ENCODE data around the gene CCSER1.
A peak's percentile ranks its signal among the peaks of the same experiment; 100 is the strongest.
"Not testable (repeated sequence)": the region's sequence is repeated elsewhere in the genome, so short reads cannot be mapped to it uniquely, and the experiment has no call there.

The CCSER1 gene

DNA sequence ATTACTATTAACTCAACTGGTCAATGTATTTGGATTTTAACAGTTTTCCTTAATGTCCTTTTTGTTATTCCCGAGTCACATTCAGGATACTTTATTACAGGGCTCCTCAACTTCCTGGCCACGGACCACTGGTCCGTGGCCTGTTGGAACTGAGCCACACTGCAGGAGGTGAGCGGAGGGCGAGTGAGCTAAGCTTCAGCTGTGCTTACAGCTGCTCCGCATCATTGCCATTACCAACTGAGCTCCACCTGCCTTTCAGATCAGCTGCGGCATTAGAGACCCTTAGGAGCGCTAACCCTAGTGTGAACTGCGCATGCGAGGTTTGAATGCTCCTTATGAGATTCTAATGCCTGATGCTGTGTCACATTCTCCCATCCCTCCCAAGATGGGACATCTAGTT is 591.7 kb downstream of the CCSER1 start:
- no peak for DNase-seq

DNA sequence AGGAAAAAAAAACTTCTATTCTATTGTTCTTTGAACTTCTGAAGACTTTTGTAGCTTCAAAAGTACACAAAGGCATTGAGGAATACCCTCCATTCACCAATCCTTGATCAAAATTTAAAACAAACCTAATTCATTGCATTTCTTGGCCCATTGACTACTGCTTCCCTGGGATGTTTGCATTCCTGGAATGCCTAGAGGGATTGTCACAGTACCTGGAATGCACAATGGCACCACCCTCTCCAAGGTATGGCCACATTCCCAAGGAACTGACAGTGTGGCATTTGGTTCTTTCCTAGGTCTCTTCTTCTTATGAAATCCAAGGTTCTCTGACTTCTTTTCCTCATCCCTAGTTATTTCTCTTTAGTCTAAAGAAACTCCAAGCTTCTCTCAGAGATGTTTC is 600.7 kb downstream of the CCSER1 start:
- no peak for DNase-seq

DNA sequence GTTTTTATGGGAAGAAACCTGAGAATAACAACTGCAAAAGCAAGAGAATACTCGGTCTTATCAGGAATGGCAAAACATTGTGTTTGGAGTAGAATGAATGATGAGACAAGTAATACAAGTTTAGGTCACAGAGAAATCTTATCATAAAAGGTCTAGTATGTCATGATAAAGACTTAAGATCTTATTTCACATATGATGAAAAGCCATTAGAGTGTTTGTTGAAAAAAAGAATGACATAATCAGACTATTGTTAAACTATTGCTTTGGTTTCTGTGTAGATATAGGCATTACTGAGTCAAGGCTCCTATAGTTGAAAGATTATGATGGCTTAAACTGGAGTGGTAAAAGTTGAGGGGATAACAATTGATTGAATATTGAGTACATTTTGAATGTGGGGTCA is 603.6 kb downstream of the CCSER1 start:
- DNase-seq, result no peak

DNA sequence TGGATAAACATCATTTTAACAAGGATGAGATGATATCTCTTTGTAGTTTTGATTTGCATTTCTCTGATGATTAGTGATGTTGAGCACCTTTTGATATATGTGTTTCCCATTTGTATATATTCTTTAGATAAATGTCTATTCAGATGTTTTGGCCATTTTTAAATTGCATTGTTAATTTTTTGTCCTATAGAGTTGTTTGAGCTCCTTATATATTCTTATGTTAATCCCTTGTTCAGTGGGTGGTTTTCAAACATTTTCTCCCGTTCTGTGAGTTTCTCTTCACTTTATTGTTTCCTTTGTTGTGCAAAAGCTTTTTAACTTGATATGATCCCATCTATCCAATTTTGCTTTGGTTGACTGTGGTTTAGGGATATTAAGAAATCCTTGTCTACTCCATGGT is 606.0 kb downstream of the CCSER1 start:
- no peak for DNase-seq

DNA sequence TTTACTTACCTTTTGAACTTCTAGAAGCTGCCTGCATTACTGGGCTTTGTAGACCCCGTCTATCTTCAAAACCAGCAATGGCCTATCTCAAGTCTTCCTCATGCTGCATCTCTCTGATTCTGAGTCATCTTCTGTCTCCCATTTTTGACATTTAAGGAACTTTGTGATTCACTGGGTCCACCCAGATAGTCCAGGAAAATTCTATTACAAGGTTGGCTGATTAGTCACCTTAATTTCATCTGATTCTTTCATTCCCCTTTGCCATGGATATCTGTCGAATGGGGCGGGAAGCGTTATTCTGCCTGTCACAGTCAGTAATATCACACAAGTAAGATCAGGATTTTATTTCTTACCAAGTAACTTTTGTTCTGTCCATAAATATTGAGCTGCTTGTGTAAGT is 618.0 kb downstream of the CCSER1 start:
- no peak for DNase-seq

DNA sequence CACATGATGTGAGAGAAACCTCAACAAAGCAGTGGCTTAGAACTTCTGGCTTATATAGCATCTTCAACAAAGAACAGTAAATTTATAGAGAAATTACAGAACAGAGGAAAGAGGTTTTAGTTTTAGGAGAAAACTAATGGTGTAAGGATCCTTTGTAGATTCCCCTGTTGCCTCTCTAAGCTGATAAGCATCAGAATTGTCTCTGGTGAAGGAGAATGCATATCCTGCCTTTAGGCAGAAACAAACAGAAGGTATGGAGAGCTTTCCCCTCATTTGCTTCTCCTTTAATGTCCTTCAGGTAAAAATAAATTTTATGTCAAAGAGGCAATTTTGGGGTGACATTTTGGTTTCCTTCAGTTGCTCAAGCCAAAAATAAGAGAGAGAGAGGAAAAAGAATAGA is 625.9 kb downstream of the CCSER1 start:
- no peak for DNase-seq

DNA sequence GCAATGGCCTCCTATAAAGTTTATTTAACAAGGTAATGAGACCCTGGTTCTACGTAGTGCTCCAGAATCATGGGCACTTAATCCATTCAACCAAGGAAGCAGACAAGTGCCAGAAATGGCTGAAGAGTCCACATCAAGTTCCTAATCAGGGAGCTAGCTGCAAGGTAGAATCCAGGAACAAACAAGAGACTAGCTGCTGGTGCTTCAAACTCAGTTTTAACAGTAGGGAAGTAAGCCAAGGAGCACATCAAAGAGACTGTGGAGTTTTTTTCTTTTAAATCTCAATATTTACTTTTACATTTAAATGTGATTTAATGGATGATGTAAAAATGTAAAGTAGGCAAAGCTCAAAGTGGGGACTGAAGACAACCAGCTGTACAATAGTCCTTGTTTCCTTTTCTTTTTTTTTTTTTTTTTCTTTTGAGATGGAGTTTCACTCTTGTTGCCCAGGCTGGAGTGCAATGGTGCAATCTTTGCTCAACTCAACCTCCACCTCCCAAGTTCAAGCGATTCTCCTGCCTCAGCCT is 630.4 kb downstream of the CCSER1 start:
- DNase-seq, result no peak

DNA sequence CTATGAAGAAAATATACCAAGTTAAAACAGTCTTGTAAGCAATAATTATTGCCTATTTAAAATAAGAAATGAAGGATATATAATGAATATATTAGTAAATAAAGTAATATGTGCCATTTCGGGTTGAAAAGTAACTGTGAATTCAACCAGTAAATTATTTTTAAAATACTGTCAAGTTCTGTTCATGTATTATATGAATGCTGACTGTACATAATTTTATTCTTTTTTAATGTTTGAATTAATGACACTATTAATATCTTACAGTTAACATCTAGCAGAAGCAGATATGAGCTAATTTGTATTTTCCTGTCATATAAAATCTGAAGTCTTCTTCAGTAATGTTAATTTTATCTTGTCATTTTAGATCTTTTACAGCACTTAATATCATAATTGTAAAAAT is 632.9 kb downstream of the CCSER1 start:
- no peak for DNase-seq

DNA sequence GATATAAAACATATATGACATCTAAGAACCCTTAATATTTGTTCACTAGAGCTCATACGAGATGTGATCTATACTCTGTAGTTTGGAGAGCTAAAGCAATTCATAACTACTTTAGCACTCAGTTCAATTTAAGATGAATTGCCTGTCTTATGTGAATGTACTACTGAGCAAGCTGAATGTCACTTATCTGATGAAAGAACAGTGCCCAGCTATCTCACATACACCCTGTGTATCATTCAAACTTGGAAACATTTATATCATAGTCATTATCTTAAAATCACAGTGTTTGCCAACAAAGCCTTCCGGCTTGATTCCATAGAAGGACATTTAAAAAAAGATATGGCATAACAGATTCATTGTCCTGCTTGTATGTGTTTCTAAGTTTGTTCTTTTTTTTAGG is 639.6 kb downstream of the CCSER1 start:
- no peak for DNase-seq

DNA sequence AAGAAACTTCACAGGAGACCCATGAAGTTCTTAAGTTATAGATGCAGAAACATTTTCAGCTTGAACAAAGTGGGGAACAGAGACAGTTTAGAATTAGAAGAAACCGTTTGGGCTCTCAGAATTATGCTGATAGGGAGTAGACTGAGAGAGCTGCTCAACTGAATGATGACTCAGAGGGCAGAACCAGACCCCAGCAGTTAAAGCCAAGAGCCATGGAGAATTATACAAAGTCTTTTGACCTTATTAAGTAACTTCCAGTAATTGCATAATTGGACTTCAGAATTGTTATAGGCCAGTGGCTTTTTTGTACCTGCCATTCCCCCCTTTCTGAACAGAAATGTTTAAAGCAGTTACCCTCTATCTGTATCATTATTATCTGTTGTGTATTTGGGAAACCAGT is 642.1 kb downstream of the CCSER1 start:
- no peak for DNase-seq

DNA sequence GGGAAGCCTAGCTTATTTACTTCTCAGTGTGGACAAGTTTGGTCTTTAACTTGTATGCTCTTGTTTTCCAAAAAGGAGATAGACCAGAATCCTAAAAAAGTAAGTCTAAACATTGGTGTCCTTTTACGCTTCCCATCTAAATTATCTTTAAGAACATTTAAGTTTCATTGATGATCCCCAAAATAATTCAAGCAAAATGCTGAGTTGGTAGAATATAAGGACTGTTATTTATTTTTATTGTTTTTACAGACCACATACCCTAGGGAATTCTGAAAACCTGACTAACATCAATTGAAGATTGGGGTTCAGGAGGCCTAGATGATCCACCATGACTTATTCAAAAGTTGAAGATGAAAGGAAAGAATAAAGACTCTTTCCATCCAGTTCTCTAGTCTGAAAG is 653.0 kb downstream of the CCSER1 start:
- no peak for DNase-seq

DNA sequence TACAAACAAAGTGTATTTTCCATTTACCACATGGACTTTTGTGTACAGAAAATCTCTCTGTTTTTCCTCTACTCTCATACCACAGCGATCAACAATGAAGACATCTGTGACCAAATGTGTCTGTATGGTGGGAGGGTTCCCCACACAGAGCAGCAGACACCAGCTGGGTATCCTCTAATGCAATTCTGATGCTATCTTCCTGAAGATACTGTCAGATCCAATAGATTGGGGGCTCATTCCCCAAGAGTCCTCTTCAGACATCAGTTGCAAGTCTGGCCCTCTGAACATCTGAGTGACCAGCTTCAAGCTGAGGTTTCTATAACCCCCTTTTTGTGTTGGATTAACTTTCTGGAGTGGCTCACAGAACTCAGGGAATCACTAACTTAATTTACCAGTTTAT is 659.4 kb downstream of the CCSER1 start:
- DNase-seq, result no peak

DNA sequence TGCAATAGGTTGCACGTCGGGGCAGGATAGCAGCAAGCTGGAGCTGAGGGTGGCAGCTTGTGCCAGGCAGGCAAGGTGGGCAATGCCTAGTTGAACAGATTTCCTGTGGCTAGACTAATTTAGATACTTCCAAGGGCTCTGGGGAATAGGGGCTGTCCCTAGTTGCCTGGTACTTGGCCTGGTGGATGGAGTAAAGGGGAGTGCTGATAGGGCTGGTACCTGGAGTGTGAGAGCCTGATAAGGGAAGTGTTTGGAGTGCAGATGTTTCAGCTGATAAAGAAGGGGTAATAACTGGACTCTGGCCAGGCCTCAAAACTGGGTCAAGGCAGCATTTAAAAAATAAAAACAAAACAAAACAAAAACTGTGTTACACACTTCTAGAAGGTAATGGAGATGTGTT is 665.5 kb downstream of the CCSER1 start:
- DNase-seq, result no peak

DNA sequence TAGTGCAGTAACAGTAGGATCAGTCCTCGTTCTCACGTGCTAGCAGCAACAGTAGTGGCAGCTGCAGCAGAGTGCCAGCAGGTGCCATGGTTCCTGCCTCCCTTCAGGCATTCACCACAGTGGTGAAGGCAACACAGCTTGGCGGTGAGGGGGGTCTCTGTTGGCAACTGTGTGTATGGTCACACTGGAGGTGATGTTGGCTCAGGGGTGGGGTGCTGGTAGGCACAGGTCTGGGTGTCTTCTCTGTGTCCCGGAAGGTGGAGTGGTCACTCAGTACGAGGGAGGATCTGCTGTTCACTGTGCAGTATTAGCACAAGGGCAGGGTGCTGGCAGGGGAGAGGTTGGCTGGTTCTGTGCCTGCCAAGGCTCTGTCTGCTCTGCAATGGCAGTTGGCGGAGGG is 671.8 kb downstream of the CCSER1 start:
- DNase-seq, result no peak

DNA sequence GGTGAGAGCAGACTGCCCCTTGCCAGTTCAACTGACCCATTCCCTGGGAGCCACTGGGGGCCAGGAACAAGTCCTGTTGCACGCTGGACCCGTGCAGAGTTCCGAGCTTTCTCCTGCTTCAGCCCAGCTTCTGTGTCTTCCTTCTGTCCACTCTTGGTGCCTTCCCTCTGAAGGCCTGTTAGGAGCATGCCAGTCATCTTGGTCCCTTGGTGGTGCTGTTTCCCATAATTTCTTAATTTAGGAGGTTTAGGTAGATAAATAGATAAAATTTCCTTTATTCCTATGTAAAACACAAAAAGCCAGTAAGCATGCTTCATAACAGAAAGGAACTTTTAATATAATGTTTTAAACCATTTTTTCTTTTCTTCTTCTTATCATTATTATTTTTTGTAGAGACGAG is 672.7 kb downstream of the CCSER1 start:
- no peak for DNase-seq

DNA sequence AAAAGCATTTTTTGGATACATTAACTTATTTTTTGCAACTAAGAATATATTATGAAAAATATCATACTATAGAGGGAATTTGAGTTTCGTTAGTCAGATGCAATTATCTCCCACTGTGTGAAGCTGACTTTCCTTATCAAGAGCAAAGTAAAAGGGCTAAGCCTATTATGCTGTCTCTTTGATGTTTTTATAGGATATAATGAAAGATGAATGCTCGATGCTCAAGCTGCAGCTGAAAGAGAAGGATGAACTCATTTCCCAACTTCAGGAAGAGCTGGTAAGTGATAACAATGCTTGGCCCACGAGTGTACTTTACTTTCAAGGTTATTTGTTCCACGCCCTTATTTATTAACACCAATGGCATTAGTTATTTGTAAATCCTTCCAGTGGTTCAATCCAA is 688.4 kb downstream of the CCSER1 start:
- no peak for DNase-seq

DNA sequence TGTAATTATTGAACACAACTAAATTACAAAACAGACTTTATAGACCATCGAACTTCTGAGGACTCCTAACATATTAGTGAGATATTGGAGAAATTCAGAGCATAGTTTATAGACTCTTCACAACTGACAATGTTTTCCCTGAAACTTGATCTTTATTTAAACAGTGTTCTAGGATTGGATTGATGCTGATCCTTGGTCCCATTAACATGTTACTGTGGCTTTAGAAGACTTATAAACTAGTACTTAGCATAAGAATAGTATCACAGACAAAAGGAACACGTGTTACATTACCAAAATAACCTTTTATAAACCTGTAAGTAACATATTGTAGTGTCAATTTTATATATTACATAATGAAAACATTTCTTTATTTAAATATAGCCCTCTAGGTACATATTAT is 689.6 kb downstream of the CCSER1 start:
- no peak for DNase-seq

DNA sequence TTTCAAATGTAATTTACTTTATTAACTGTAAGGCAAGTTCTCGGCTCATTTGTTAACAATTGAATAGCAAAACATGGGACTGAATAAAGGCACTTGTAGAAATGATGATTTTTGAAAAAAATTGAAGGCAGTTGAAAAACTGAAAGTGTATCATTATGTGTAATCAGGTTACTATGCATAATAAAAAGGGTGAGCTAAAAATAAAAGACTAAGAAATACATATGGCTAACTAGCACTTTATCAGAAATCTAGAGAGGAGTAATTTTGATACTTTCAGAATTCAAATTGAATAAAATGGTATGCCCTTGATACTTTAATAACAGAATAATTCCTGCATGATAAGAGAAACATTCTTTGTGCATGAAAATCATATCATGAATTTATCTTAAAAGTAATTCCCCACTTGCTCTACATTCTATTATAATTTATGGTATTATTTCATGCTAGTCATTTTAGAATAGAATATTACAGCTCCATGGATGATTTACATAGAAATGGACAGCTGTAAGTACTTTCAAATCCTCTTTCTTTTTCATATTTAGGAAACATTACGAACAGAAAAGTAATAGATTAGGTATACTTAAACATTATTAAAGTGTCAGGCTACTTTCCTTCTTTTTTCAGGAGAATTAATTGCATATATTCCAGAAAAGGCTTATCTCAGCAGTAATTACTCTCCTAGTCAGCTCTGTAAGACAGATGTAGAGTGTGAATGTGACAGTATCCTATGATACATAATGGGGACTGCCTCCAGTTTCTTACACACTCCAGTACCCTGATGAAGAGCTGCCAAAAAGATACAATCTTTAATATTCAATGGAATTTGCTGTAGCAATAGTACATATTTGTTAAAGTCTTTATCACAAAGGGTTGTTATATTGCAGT is 697.3 kb downstream of the CCSER1 start:
- DNase-seq, result no peak

DNA sequence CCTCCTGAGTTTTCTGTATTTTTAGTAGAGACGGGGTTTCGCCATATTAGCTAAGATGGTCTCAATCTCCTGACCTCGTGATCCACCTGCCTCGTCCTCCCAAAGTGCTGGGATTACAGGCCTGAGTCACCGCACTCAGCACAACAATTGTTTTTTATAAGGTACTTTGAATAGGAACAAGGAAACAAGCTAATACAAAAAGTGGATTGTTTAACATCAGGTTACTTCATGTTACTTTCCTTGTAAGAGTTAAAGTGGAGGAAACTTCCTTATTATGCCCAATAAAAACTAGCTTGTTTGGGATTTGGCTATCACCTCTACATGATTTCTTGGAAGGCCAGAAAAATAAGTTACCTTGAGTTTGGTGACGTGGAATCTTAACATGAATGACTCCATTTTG is 698.7 kb downstream of the CCSER1 start:
- DNase-seq, result no peak

DNA sequence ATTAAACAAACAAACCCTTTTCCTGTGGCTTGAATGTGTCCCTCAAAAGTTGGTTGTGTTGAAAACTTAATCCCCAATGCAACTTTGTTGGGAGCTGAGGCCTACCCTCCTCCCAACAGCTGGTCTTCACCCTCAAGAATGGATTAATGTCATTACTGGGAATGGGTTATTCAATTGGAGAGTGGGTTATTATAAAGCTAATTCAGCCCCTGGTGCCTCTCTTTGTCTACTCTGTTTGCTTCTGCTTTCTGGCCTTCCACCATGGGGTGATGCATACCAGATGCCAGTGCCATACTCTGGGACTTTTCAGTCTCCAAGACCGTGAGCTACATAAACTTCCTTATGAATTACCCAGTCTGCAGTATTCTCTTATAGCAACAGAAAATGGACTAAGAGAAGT is 706.5 kb downstream of the CCSER1 start:
- no peak for DNase-seq

DNA sequence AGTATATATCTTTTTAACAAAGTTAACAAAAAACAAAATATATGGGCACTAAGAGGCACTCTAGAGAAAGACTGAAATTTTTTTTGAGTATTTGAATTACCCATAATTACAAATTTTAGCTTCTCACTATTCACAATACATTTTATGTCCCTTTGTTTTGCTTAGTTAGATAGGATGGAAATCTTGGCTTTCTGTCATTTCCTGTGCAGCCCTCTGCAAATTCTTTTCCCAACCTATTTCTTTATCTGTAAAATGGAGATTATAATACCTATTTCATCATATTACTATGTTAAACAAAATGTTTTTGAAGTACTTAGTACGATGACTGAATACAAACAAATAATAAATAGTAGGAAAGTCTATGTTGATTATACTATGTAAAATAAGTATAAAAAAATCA is 710.0 kb downstream of the CCSER1 start:
- no peak for DNase-seq

DNA sequence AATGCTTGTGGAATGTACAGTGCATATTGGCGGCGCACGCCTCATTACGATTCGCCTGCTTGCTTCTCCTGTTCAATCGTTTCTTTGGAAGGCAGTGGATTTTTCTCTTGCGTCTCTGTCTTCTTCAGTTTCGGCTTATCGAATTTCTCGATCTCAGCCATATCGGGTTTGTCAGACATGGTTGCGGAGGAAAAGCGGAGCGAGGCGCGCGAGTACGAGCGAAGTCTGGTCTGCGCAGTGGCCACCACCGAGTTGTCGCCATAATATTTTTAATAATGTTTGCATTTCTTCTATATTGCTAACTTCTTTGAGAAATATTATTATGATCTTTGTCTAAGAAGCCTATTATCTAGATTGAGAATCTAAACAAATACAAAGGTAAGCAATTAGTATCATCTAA is 711.7 kb downstream of the CCSER1 start:
- not testable (repeated sequence) for DNase-seq

DNA sequence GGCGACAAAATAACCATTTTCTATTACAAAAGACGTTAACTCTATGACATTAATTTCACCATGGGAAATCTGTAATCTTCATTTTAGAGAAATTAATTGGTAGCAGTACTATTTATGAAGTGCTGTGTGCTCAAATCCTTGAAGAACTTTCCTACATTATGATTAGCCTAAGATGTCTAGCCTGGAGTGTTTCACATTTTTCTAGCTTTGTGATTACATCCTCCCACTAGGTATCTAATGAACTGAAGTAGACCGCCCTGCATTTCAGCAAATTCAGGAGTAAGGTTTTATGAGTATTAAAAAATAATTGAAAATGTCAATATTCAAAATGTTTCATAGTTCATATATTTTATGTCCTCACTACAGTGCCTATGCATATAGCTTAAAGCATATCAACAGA is 713.1 kb downstream of the CCSER1 start:
- no peak for DNase-seq

DNA sequence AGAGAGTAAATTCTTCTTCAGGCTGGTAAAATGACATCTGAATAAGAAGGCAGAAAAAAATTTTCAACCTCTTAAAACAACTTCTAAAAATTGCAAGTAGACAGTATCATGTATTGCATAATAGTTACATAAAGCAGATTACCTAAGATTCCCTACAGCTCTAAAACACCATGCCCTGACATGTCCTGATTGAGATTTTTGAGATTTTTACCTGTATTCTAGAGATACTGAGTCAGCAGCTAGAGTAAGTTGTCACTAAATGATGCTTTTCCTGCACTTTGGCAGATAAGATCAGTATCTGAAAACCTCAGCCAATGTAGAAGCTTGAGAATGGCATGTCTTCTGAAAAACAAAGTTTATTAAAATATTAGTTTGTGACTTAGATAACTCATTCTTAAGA is 713.6 kb downstream of the CCSER1 start:
- DNase-seq, result no peak

DNA sequence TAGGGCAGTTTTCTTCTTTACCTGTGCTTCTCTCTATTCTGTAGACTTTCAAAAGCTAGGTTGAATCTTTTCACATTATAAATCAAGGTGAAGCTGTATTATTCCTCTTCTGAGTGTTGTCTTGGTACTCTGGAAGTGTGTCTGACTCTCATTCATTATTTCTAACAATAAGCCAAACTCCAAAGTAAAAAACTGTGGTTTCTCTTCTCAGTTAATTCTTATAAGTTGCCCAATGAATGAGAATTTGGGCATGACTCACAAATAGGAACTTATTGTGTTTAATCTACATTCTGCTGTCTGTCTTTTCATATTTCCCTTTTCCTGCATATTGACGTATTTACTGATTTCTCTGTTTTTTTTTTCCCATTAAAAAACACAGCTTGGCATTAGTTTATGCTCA is 714.5 kb downstream of the CCSER1 start:
- peak in 1 of 2 donors; percentile 11 for DNase-seq

Data from inflammatory macrophage (primary cell).